HG02981 (cell line): ENCODE results near the gene SMC5.
"Not testable (repeated sequence)": the region's sequence is repeated elsewhere in the genome, so short reads cannot be mapped to it uniquely, and the experiment has no call there.

Experiments
- ATAC-seq: cut with Tn5 transposase; IDR thresholded peaks from one replicate; pipeline ENCODE4 v1.9.1; 2021; ENCODE audit warnings: mild to moderate bottlenecking, moderate library complexity; ENCODE audit not compliant: unreplicated experiment

The SMC5 gene

GRCh38 chr9:70262948-70263347, 4.2 kb downstream of the SMC5 start:
- ATAC-seq: no peak

- ATAC-seq: no peak
Measured at GRCh38 chr9:70263421-70263820, 4.6 kb downstream of the SMC5 start.

DNA sequence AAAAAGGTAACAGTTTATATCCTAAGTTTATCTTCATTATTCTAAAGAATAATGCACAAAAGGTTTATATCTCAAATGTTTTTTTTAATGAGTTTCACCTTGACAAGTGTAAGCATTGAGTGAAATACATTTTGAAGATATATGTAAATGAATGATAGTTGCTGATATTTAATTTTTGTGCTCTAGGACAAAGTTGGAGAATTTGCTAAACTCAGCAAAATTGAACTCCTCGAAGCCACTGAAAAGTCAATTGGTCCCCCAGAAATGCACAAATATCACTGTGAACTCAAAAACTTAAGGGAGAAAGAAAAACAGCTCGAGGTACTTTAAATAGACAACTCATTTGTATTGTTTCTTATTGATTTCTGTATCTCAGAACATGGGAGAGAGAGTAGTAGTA, 19.5 kb downstream of the SMC5 start:
- no peak for ATAC-seq

DNA sequence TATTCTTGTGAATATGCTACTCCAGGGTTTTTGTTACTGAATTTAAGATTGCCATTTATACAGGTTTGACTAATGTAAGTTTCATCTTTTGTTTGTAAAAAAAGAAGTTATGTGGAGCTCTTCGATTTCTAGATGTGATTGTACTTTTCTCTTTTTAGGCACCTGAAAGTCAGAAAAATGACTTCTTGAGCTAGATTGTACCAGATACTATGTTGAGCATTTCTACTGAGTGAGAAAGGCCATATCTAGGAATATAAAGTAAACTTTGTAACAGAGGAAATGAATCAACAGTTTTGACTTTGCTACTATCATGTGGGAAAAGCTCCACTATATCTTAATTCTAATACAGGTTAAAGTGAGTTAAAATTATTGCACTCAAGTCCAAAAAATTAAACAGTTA, 25.1 kb downstream of the SMC5 start:
- ATAC-seq: no peak

- no peak for ATAC-seq
Measured at GRCh38 chr9:70285246-70285645, 26.5 kb downstream of the SMC5 start.

DNA sequence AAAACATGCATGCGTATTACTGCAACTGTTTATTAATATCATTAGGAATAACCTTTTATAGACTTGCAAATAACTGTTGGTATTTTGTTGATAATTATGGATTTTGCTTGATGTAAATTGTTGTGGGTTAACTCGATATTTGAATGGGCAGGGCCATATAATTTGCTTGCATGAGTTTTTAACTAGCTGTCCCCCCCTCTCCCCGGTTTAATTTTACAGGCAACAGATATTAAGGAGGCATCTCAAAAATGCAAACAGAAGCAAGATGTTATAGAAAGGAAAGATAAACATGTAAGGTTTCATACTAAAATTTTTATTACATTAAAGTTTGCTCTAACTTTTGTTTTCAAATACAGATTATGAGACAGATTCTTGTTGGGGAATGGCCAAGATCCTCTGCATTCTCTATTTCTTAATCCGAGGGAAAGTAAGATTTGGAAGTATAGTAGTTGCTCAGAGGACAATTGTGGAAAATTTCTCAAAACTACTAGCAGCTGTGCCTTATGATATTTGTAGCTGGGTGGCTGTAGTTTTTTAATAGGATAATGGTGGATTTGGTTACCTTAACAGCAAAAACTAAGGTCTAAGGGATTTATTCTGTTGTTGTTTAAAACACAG, 27.3 kb downstream of the SMC5 start:
- ATAC-seq: no peak

GRCh38 chr9:70290626-70291025, 31.8 kb downstream of the SMC5 start:
- ATAC-seq: no peak

- no peak for ATAC-seq
Measured at GRCh38 chr9:70291446-70291845, 32.7 kb downstream of the SMC5 start.

DNA sequence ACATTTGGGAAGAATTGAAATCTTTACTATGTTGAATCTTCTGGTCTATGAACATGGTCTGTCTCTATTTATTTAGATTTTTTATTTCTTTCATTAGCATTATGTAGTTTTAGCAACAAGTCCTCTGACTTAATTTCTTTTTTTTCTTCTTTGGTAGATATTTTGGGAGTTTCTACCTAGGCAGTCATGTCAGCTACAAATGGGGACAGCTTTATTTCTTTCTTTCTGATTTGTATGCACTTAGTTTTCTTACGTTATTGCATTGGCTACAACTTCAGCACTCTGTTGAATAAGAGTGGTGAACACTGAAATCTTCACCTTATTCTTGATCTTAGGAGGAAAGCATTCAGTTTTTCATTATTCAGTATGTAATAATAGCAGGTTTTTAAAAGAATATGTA, 33.5 kb downstream of the SMC5 start:
- ATAC-seq: no peak

DNA sequence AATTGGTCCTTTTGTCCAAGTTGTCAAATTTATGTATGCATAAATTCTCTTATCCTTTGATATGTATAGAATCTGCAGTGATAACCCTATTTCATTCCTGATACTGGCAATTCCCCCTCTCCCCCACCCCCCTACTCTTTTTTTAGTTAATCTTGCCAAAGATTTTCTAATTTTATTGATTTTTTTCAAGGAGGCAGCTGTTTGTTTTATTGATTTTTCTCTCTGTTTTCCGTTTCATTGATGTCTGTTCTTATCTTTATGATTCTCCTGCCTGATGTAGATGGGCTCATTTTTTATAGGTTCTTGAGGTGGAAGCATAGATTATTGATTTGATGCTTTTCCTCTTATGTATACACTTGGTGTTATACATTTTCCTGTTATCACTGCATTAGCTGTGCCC, 34.4 kb downstream of the SMC5 start:
- no peak for ATAC-seq

DNA sequence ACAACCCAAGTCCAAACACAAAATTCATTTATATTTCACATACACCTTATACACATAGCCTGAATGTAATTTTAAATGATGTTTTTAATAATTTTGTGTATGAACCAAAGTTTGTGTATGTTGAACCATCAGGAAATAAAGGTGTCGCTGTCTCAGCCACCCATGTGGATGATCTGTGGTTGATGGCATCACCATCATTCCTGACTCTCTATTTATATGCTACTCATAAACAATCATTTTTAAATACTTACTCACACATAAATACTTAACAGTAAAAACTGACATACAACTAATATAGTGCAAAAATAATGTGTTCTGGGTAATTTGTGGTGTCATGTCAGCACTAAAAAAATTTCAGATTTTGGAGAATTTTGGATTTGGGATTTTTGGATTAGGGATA, 38.4 kb downstream of the SMC5 start:
- no peak for ATAC-seq

- no peak for ATAC-seq
Measured at GRCh38 chr9:70298245-70298771, 39.5 kb downstream of the SMC5 start.

GRCh38 chr9:70303268-70303667, 44.5 kb downstream of the SMC5 start:
- no peak for ATAC-seq

GRCh38 chr9:70304810-70305209, 46.0 kb downstream of the SMC5 start:
- ATAC-seq: no peak

GRCh38 chr9:70315389-70315788, 56.6 kb downstream of the SMC5 start:
- ATAC-seq: no peak

DNA sequence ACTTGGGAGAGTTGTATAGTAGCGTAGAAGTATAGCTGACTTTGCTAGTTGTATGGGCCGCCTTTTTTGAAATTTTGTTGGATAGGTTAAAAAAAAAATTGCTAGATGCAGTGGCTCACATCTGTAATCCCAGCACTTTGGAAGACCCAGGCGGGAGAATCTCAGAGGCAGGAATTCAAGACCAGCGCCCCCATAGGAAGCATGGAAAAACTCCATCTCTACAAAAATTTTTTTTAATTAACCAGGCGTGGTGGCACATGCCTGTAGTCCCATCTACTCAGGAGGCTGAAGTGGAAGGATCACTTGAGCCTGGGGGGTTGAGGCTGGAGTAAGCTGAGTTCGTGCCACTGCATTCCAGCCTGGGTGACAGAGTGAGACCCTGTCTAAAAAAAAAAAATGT, 59.2 kb downstream of the SMC5 start:
- no peak for ATAC-seq

- ATAC-seq: no peak
Measured at GRCh38 chr9:70322096-70322495, 63.3 kb downstream of the SMC5 start.

DNA sequence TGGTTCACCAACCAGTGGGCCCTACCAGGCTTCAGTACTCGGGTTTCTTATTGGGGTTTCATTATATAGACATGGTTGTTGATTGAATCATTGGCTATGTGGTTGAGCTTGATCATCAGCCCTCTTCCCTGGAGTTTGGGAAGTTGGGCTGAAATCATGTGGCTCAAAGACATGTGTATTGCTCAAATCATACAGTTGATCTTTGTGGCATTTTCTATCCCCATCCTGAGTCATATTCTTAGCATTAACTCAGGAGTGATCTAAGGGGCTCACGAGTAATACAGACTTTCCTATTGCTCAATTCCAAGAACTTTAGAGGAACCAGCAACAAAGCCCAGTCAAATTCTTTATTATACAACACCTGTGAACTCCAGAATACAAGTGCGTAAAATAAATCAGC, 66.2 kb downstream of the SMC5 start:
- ATAC-seq: no peak

- ATAC-seq: not testable (repeated sequence)
Measured at GRCh38 chr9:70328625-70329024, 69.8 kb downstream of the SMC5 start.

- ATAC-seq: no peak
Measured at GRCh38 chr9:70340572-70340971, 81.8 kb downstream of the SMC5 start.

DNA sequence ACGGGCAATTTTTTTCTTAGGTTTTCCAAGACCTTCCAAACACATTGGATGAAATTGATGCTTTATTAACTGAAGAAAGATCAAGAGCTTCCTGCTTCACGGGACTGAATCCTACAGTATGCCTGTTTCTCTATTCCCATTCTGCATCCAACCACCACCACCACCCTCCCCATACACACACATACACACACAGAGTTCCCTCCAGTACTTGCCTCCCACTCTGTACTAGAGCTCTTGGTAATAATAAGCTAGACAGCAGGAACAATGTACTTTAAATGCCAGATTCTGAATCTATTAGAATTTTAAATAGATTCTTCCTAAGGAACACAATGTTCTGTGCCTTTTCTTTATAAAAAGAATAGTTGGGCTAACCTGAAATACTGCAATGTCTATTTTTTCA, 88.3 kb downstream of the SMC5 start:
- ATAC-seq: no peak

DNA sequence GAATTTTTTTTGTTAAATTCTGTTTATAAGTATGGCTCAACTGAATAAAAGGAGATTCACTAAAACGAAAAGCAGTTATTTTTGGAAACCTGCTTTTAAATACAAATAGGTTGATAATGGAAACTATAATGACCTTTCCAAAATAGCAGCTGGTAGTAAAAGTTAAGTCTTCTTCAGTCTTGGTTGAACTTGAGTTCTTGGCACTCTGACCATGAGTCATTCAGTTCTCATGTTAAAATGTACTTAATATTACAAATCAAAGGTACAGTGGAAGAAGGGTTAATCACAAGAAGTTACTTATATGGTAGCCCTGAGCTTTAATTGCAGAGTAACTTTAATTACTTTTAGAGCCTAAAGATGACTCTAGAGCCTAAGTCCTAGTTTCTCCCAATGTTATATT, 93.6 kb downstream of the SMC5 start:
- no peak for ATAC-seq

DNA sequence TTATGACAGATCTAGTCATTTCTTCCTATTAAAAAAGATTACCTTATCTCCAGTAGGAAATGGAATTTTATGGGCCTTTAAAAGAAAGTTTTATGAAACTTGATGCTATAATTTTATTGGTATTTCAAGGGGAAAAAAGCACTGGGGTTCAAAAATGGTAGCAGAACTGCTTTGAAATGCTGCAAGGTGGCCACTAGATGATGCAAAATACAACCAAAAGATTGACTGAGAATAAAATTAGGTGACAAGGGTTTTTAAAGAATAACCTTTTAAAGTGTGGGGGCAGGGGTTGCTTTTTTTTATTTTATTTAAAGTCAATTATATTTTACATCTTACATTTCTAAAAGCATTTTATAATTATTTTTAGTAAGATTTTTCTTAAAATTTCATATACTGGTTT, 94.0 kb downstream of the SMC5 start:
- no peak for ATAC-seq
